Esophagus (tissue), 2 donors: Measurements from ENCODE around the gene CDYL. TPM values are rescaled to one million over a fixed set of nuclear protein-coding genes. Genes with fewer than 3 reads are reported as not detected.
"Not testable (repeated sequence)": the region's sequence is repeated elsewhere in the genome, so short reads cannot be mapped to it uniquely, and the experiment has no call there.

ENCODE experiments used
- H3K27ac ChIP-seq, 2 donors: one replicate each; pipeline ENCODE4 v1.5.1; 2013; ENCODE audit warnings: low read depth in 2 of 2, mild to moderate bottlenecking in 2 of 2, inconsistent platforms in 1 of 2, low read length in 1 of 2, moderate library complexity in 1 of 2
- H3K27me3 ChIP-seq, 2 donors: one replicate each; pipeline ENCODE4 v1.6.1; 2013; ENCODE audit warnings: low read length in 2 of 2, control low read depth in 1 of 2, mild to moderate bottlenecking in 1 of 2; ENCODE audit not compliant: insufficient read depth in 2 of 2, control insufficient read depth in 1 of 2
- H3K36me3 ChIP-seq, 2 donors: one replicate each; pipeline ENCODE4 v1.6.1; 2013; ENCODE audit warnings: low read length in 1 of 2; ENCODE audit not compliant: control insufficient read depth in 2 of 2, insufficient read depth in 2 of 2
- H3K4me1 ChIP-seq, 2 donors: one replicate each; pipeline ENCODE4 v1.6.1; 2013; ENCODE audit warnings: low read length in 1 of 2; ENCODE audit not compliant: control insufficient read depth in 2 of 2, insufficient read depth in 2 of 2
- H3K4me3 ChIP-seq, 2 donors: one replicate each; pipeline ENCODE4 v1.5.1; 2013; ENCODE audit warnings: low read length in 2 of 2, mild to moderate bottlenecking in 2 of 2, low read depth in 1 of 2, moderate library complexity in 1 of 2
- H3K9me3 ChIP-seq, 2 donors: one replicate each; pipeline ENCODE4 v1.6.1; 2013; ENCODE audit warnings: mild to moderate bottlenecking in 2 of 2, low read depth in 1 of 2, low read length in 1 of 2, moderate library complexity in 1 of 2; ENCODE audit not compliant: control insufficient read depth in 2 of 2, insufficient read depth in 1 of 2
- WGBS, 2 donors: extraction: QIAGEN DNeasy Blood & Tissue Kit; methylation state at CpG; one replicate each; pipeline ENCODE4 v1.1.7; 2013; 5-methylcytosine and 5-hydroxymethylcytosine counted together
- polyA plus RNA-seq, 2 donors: library from polyadenylated mRNA; stranded (reverse); fragments of 200-250 nt; gene quantifications; one replicate each; pipeline ENCODE4 v1.2.3, GENCODE V29; 2013
- donor health status: healthy with polysubstance abuse.
- donor health status: Bipolar disorder and iron deficiency.

The CDYL gene
- polyA plus RNA-seq, 2 donors, result 9.0 to 10.5 TPM

GRCh38 chr6:4860387-4860786, 84.2 kb downstream of the CDYL start:
- no peak overlapping the region for H3K27ac ChIP-seq
- no peak overlapping the region for H3K4me3 ChIP-seq
- H3K4me1 ChIP-seq, result peaks cover 0 to 8% of the 10 kb centered on the region in 2 donors
- peaks cover 0 to 4% of the 10 kb centered on the region in 2 donors for H3K9me3 ChIP-seq
- 95 to 100% methylated on average over 2 of the region's 2 CpGs for WGBS, 2 donors
- H3K27me3 ChIP-seq, result no peaks in the 10 kb centered on the region
- H3K36me3 ChIP-seq, result no peaks in the 10 kb centered on the region

- H3K4me1 ChIP-seq, result peaks cover 0 to 8% of the 10 kb centered on the region in 2 donors
- H3K27ac ChIP-seq, result no peak overlapping the region
- no peak overlapping the region for H3K4me3 ChIP-seq
- H3K36me3 ChIP-seq, result no peaks in the 10 kb centered on the region
- 92% methylated on average over 3 of the region's 3 CpGs for WGBS, 2 donors
- peaks cover 0 to 4% of the 10 kb centered on the region in 2 donors for H3K9me3 ChIP-seq
- no peaks in the 10 kb centered on the region for H3K27me3 ChIP-seq
These were observed 85.4 kb downstream of the CDYL start for GRCh38 chr6:4861564-4861963.

- Histone ChIP-seq H3K4me1 (peaks cover 0 to 2% of the 10 kb centered on the region in 2 donors), H3K27me3 (no peaks in the 10 kb centered on the region), H3K27ac (no peak overlapping the region), H3K4me3 (no peak overlapping the region), H3K36me3 (no peaks in the 10 kb centered on the region), H3K9me3 (peaks cover 0 to 4% of the 10 kb centered on the region in 2 donors)
- WGBS, 2 donors, result 83 to 85% methylated on average over 3 of the region's 3 CpGs
These were observed 88.3 kb downstream of the CDYL start for GRCh38 chr6:4864519-4864918.

GRCh38 chr6:4865006-4865405, 88.8 kb downstream of the CDYL start:
- not testable (repeated sequence) for H3K4me3 ChIP-seq, H3K27ac ChIP-seq, H3K4me1 ChIP-seq, H3K9me3 ChIP-seq, H3K36me3 ChIP-seq, H3K27me3 ChIP-seq
- 91 to 98% methylated on average over 4 of the region's 4 CpGs for WGBS, 2 donors

- H3K4me3 ChIP-seq, result no peak overlapping the region
- H3K27me3 ChIP-seq, result no peaks in the 10 kb centered on the region
- H3K36me3 ChIP-seq, result no peaks in the 10 kb centered on the region
- peaks cover 0 to 2% of the 10 kb centered on the region in 2 donors for H3K4me1 ChIP-seq
- WGBS, 2 donors, result 93 to 95% methylated on average over 3 of the region's 3 CpGs
- no peaks in the 10 kb centered on the region for H3K9me3 ChIP-seq
- no peak overlapping the region for H3K27ac ChIP-seq
These were observed 94.8 kb downstream of the CDYL start for GRCh38 chr6:4870821-4871494.

GRCh38 chr6:4871825-4872224, 95.6 kb downstream of the CDYL start:
- Histone ChIP-seq H3K9me3 (no peaks in the 10 kb centered on the region), H3K4me3 (no peak overlapping the region), H3K36me3 (no peaks in the 10 kb centered on the region), H3K4me1 (peaks cover 0 to 2% of the 10 kb centered on the region in 2 donors), H3K27me3 (no peaks in the 10 kb centered on the region), H3K27ac (no peak overlapping the region)
- WGBS, 2 donors, result 96 to 97% methylated on average over 5 of the region's 5 CpGs

- Histone ChIP-seq H3K9me3 (no peaks in the 10 kb centered on the region), H3K4me1 (peaks cover 0 to 2% of the 10 kb centered on the region in 2 donors), H3K27ac (no peak overlapping the region), H3K27me3 (no peaks in the 10 kb centered on the region), H3K36me3 (no peaks in the 10 kb centered on the region), H3K4me3 (no peak overlapping the region)
- 34 to 44% methylated on average over 2 of the region's 2 CpGs for WGBS, 2 donors
These were observed 96.6 kb downstream of the CDYL start for GRCh38 chr6:4872841-4873240.

- no peak overlapping the region for H3K4me3 ChIP-seq
- no peaks in the 10 kb centered on the region for H3K27me3 ChIP-seq
- H3K27ac ChIP-seq, result no peak overlapping the region
- peaks cover 0 to 2% of the 10 kb centered on the region in 2 donors for H3K4me1 ChIP-seq
- H3K9me3 ChIP-seq, result no peaks in the 10 kb centered on the region
- 73 to 78% methylated on average over 6 of the region's 6 CpGs for WGBS, 2 donors
- H3K36me3 ChIP-seq, result no peaks in the 10 kb centered on the region
These were observed 97.7 kb downstream of the CDYL start for GRCh38 chr6:4873928-4874327.

- Histone ChIP-seq H3K27me3 (no peaks in the 10 kb centered on the region), H3K4me3 (no peak overlapping the region), H3K9me3 (no peaks in the 10 kb centered on the region), H3K36me3 (no peaks in the 10 kb centered on the region), H3K27ac (no peak overlapping the region), H3K4me1 (no peaks in the 10 kb centered on the region)
- 93 to 97% methylated on average over 6 of the region's 6 CpGs for WGBS, 2 donors
These were observed 103.6 kb downstream of the CDYL start for GRCh38 chr6:4879741-4880275.

- Histone ChIP-seq H3K27me3 (no peaks in the 10 kb centered on the region), H3K27ac (no peak overlapping the region), H3K4me3 (no peak overlapping the region), H3K36me3 (no peaks in the 10 kb centered on the region), H3K4me1 (no peaks in the 10 kb centered on the region), H3K9me3 (no peaks in the 10 kb centered on the region)
- 53 to 59% methylated on average over 3 of the region's 3 CpGs for WGBS, 2 donors
These were observed 104.2 kb downstream of the CDYL start for GRCh38 chr6:4880363-4880762.
